NCI-H2196 treated with DMSO at 0.1 percent for 48 hours (cell line): Measurements from ENCODE around the gene APAF1.

Experiments used
- DNase-seq: peaks from one replicate; lab custom pipeline; 2025; ENCODE audit not compliant: unreplicated experiment; lab: John Stamatoyannopoulos, UW

Gene APAF1

DNA sequence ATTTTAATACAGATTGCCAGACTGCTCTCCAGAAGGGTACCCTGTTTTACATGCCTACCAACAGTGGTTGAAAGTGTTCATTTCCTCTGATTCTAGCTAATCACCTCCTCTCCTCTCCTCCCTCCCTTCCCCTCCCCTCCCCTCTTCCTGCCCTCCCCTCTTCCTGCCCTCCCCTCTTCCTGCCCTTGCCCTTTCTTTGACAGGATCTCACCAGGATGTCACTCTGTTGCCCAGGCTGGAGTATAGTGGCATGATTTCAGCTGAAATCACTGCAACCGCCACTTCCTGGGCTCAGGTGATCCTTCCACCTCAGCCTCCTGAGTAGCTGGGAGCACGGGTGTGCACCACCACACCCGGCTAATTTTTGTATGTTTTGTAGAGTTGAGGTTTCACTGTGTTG is 24.7 kb downstream of the APAF1 start:
- DNase-seq, result no peak

DNA sequence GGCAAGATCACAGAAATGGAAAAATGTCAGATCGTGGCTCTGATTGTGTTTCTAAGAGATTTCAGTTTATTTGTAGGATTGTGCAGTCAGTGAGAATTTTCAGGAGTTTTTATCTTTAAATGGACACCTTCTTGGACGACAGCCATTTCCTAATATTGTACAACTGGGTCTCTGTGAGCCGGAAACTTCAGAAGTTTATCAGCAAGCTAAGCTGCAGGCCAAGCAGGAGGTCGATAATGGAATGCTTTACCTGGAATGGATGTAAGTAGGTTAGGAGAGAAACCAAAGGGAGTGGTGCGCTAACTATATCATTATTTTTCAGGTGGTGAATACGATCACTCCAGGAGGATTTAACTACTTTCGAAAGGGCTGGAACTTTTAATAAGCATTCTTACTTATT is 26.4 kb downstream of the APAF1 start:
- DNase-seq, result no peak

DNA sequence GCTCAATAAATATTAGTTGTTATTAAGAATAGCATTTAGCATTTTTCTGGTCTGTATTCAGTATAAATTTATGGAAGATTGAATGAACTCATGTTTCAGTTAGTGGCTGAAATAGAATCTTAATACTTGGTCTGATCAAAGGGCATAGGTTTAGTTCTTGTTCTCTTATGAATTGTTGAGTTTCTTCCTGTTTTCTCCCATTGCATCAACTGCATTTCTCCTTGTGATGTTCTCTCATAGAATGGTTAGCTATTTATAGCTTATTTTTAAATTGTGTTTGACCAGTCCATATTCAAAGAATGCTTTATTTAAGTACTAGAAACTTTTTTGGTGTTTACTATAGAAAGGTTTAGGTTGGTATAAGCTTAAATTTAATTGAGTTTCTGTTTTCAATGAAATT is 29.8 kb downstream of the APAF1 start:
- no peak for DNase-seq

DNA sequence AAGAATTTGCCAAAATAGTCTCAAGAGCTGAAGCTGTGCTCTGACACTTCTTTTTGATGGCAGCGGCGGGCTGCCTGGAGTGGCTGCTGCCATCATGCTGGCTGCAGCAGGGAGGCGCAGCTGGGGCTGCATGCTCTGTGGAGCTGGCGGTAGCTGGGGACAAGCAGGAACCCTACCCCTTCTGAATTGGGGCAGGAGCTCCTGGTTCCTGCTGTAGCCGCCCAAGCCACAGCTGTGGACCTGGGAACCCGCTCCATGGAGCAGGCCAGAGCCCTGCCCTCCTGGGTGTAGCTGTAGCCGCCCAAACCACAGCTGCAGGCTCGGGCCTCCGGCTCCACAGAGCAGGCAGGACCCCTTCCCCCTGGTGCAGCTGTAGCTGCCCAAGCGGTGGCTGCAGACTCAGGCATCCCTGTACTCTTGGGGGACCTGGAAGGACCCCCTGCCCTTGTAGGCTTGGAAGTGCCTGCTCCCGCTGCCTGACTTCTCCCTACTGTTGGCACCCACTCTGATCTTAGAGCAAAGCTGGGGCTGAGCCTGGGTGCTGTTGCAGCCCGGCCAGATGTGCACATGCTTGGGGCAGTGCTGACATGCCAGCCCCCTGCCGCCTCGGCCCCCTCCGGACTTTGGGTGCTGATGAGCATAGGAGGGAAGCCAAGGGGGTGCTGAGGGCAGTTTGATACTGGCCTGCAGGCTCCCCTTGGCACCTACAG is 33.3 kb downstream of the APAF1 start:
- no peak for DNase-seq

DNA sequence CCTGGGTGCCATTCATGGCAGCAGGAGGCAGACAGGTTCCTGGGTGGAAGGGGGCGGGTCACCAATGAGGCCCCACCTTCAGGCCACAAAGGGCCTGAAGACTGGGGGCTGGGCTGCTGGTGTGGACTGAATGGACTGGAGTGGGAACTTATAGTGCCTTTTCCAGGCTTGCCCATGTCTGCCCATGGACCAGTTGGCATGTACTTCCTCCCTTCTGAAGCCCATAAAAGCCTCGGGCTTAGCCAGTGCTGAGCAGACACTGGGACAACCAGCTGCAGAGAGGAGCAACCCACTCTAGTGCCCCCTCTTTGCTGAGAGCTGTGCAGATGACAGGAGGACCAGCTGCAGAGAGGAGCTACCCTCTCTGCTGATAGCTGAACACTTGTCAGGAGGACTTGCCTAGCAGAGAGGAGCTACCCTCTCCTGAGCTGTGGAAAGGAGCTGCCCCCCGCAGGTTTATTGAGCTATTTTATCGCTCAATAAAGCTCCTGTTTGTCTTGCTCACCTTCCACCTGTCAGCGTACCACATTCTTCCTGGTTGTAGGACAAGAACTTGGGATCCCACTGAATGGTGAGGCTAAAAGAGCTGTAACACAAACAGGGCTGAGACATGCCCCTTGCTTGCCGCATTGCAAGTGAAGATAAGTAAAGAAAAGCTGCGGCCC is 34.0 kb downstream of the APAF1 start:
- no peak for DNase-seq

DNA sequence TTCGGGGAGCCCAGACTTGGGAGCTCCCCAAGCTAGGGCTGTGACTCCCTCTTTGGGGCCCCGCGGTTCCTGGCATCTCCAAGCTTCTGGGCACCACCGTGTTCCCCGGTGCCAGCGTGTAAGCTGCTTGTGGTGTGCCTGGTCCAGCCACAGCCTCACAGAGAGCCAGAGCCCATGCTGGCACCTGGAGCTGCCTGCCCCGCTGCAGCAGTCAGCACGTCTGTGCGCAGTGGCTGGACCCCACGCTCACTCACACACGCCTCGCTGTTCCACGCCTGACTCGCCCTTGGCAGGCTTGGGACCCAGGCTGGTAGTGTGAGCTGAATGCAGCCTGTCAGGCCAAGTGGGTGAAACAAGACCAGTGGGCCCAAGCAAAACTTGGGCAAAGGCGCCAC is 34.5 kb downstream of the APAF1 start:
- DNase-seq, result no peak

DNA sequence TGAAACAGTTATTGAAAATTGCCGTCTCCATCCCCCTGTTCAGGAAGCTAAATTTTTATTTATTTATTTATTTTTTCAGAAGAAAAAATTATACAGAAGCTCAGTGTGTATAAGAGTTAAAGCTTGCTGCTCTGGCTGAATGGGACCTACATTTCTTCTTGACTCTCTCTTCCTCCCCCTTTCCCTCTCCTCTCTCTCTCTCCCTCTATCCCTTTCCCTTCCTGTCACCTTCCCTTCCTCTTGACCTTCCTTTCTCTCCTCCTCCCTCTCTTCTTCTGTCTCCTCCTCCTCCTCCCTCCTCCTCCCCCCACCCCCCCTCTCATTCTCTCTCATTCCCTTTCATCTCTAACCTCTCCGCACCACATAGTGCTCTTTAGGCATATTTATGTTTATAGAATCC is 39.1 kb downstream of the APAF1 start:
- DNase-seq, result no peak

DNA sequence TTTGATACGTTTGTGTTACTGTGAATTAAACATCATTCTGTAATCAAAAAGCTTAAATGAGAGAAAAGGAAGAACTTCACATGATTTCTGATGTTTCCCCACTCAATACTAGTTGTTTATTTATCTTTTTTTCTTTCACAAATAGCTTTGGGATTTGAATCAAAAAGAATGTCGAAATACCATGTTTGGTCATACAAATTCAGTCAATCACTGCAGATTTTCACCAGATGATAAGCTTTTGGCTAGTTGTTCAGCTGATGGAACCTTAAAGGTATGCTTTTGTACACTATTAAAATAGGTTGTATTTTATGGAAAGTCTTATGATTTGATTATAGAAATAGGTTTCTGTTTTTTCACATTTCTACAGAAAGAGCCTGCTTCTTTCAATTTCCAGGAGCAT is 41.5 kb downstream of the APAF1 start:
- DNase-seq, result no peak

DNA sequence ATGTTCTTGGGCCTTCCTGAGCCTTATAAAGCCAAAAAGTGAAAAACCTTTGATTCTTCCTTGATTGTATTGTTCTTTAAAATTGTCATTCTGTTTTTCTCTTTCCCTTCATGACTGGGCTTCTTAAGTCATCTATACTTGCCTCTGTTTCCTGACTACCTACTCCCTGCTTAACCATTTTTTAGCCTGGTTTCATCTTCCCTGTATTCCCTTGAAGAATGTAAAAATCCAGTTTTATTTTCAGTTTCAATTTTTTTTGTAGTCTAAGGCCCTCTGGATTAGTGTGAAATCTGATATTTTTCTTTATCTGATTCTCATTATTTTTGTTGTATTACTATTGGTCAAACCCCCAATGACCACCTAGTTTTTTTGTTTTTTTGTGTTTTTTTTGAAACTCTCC is 46.3 kb downstream of the APAF1 start:
- DNase-seq, result no peak

DNA sequence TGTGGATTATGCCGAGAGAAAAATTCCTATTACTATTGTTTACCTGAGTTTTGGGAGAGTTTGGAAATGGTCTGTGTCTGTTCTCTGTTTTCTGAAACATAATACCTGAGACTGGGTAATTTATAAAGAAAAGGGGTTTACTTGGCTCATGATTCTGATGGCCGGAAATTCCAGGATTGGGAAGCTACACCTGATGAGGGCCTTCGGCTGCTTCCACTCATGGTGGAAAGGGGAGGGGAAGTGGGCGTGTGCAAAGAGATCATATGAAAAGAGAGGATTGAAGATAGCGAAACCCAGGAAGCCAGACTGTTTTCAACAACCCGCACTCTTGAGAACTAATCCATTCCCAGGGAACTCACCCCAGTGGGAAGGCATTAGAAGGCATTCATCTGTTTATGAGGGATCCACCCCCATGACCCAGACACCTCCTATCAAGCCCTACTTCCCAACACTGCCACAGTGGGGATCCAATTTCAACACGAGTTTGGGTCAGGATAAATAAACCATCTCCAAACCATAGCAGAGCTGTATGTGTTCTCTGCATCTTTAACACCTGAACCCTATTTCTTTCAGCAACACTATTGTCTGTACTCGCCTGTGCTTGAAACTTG is 51.1 kb downstream of the APAF1 start:
- no peak for DNase-seq

DNA sequence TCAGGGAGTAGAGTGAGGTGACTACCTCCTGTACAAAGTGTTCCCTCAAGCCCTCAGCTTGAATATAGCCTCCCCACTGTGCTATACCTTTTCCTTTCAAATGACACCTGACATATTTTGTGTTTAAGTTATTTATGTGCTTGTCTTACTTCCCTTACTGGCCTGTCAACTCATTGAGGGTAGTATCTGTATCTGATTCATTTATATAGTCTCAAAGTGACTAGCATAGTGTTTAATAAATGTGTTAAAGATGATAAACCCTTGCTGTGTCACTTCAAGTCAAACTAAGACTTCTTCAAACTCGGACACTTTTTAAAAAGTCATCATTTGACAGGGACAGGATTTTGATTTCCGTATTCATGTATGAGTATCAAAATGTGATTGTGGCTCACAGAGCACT is 52.1 kb downstream of the APAF1 start:
- DNase-seq, result no peak

DNA sequence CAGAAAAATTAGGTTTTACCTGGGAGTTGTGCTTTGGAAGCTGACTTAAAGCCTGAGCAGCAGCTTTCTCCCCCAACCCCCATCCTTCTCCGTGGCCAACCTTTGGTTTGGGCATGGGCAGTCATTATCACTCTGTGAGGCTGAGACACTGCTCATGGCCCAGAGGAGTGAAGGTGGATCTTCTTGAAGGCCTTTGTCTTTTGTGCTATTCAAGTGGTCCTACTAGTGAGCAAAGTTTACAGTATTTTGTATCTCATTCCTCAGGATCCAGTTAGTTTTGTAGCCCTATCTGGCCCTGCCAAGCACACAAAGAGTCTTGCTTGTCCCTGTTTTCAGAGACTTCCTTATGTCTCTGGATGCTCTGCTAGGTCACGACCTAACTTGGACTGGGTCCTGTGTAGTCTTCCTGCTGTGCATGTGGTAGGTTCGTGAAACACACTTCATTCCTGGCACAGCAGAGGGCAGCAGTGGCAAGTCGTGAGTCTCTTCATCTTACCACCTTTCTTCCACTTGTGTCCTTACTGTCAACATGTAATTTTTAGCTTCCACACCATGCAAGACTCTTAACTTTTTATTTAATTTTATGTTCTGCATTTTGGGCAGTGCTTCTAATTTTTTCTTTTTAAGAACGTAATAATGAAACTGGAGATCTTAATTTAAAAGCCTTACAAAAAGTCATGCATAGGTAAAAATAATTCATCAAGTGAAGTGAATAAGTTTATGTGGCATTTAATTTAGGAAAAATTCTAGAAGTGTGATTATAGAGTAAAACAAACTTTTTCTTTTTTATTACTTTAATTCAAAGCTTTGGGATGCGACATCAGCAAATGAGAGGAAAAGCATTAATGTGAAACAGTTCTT is 53.7 kb downstream of the APAF1 start:
- DNase-seq, result peak; percentile 45

DNA sequence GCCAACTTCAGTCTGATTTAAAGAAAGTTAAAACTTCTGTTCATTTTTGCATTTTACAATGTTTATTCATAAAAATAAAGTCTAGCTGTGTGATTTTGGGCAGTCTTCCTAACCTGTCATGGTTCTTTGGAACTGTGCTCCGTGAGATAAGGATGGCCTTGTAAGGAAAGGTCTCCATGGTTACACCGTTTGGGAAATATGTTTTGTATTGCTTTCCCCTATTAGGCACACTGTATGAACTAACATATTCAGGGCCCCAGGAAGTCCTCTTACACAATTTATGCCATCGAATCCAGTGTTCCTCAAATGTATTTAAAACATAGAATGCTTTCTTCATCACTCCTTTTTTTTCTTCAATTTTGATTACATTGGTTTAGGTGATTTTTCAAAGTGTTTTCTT is 54.5 kb downstream of the APAF1 start:
- DNase-seq, result no peak

DNA sequence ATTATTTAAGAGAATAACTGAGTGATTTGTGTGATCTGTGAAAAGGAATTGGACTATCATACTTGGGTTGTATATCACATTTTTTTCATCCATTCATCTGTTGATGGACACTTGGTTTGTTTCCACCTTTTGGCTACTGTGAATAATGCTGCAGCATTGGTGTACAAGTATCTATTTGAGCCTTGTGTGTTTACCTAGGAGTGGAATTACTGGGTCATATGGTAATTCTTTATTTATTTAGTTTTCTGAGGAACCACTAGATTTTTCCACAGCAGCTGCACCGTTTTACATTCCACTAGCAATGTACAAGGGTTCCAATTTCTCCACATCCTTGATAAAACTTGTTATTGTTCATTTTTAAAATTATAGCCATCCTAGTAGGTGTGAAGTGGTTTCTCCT is 56.1 kb downstream of the APAF1 start:
- DNase-seq, result peak; percentile 49

DNA sequence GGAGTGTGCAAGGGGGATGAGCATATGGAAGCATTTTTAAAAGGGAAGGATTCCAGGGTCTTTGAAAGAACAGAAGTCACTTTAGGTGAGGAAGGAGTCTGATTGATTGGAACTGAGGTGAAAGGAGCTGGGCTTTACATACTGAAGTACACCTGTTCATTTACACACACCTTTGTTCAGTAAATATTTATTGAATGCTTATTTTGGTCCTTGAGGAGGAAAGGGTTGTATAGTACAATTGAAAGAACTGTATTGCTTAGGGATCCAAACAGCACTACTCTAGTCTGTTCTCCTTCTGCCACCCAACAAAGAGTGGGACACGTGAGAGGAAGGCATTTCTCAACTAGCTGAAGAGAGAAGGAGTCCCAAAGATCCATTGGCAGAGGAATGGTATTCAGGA is 63.9 kb downstream of the APAF1 start:
- DNase-seq, result no peak

DNA sequence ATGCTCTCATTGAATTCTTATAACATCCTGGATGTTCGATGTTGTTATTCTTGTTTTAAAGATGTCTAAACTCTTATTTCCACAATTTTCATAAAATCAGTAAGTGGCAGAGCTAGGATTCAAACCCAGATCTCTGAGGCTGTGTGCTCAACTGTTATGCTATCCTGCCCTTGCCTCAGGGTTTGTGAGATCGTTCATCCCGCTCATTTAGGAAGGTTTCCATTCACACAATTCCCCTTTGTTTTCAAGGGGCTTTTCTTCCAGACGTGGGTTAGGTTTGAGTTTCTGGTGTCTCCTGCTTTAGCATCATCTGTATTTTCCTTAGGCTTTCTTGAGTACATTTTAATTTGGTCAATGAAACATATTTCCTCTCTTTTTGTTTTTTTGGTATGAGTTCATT is 69.3 kb downstream of the APAF1 start:
- DNase-seq, result no peak

DNA sequence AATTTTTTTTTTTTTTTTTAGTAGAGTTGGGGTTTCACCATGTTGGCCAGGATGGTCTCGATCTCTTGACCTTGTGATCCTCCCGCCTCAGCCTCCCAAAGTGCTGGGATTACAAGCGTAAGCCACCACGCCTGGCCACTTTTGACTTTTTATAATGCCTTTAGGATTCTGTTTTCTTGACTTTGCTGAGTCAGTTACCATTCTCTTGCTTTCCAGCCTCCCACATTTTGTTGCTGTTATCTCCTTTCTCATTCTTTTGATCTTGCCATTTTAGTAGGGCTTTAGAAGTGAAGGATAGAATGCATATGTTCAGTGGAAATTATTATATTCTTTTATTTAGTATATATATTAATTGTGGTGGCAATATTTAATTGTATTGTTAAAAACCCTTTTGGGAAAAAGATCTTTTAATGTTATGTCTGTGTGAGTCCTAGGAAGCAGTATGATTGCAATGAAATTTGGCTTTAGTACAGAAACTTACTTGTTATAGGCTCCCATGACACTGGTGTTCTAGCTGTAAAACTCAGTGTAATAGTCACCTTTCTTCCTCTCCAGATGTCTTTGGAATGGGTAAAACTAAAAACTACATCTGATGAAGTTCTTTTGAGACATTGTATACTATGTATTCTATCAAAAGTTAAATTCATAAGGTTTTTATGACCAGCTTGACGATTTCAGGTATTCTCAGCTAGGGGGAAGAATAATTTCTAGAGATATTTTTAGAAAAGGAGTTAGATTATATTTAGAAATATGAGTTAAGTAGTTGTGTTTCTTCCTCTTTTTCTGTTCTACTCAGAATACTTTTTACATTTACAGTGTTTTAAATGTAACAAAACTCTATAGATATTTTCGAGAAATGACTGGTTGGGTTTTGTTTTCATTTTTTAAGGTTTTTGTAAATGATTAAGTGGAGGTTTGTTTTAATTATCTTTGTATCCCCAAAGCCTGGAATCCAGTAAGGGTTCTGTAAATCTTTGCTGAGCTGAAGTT is 74.7 kb downstream of the APAF1 start:
- no peak for DNase-seq

DNA sequence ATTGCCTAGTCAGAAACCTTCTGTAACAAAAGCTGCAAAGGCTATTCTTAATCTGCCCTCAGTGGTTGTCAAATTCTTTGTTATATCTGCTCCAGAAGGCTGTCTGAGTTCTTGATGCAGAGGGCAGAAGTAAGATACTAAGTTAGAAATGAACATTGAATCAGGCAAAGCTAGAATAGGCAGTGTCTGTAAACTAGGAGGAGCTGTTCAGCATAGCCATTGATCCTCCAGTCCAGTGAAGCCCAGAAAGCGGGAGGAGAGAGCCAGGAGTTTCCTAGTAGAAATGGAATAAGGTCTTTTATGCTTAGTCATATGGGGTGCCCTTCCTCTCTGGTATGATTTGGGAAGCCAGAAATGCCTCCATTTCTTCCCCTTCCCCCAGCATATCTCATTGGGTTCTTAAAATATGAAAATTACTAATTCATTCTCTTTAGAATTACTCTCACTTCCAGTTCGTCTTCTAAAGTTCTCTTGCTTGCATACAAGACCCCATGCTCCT is 76.2 kb downstream of the APAF1 start:
- no peak for DNase-seq

DNA sequence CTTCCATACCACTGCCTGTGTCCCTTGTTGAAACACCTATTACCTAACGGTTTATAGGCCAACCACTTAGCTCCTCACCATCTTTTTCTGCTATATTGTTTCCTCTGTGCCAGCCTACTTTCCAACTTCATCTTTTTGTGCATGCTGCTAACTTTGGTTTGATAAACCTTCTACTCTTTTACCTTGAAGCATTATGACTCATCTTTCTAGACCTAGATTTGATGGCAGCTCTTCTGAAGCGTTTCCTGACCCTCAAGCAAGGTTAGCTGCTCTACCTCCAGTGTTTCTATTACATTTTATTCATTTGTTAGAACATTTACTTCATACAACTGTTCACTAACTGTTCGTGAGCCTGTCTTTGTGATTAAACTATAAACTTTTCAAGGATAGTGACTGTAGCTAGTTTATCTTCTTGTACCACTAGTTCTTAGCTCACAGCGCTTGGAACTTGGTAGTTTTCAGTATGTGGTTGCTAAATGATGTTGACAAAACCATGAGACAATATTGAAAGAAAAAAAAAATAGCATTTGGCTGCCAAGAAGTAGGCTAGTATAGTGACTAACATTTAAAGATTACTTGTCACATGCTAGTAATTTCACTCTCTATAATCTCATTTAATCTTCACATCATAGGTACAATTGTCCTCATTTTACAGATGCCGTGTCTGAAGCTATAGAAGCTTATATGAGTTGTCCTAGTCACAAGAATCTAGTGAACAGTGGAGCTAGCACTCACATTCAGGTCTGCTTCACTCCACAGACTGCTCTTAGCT is 79.5 kb downstream of the APAF1 start:
- DNase-seq, result no peak
